Activated T-cell treated with anti-CD3 and anti-CD28 coated beads for 4 hours (primary cell): Measurements from ENCODE around the gene MYO1H.
"Not testable (repeated sequence)": the region's sequence is repeated elsewhere in the genome, so short reads cannot be mapped to it uniquely, and the experiment has no call there.

Experiments
- DNase-seq: peaks from one replicate; pipeline ENCODE4 v3.0.0-alpha.2; 2020

The MYO1H gene

GRCh38 chr12:109352184-109352583 lies 4.5 kb downstream of the MYO1H start:
- no peak for DNase-seq

- DNase-seq, result no peak
These were observed 8.9 kb downstream of the MYO1H start for GRCh38 chr12:109356577-109356976.

GRCh38 chr12:109357032-109357431 lies 9.3 kb downstream of the MYO1H start:
- no peak for DNase-seq

- DNase-seq, result no peak
These were observed 10.6 kb downstream of the MYO1H start for GRCh38 chr12:109358154-109358869.

- DNase-seq, result no peak
These were observed 11.5 kb downstream of the MYO1H start for GRCh38 chr12:109359131-109359690.

GRCh38 chr12:109369831-109370230 lies 22.1 kb downstream of the MYO1H start:
- no peak for DNase-seq

GRCh38 chr12:109377139-109377685 lies 29.5 kb downstream of the MYO1H start:
- no peak for DNase-seq

- DNase-seq, result no peak
These were observed 30.9 kb downstream of the MYO1H start for GRCh38 chr12:109378569-109378968.

- DNase-seq, result no peak
These were observed 34.3 kb downstream of the MYO1H start for GRCh38 chr12:109382031-109382430.

- no peak for DNase-seq
These were observed 35.5 kb downstream of the MYO1H start for GRCh38 chr12:109383240-109383639.

GRCh38 chr12:109385339-109386058 lies 37.8 kb downstream of the MYO1H start:
- DNase-seq, result no peak

GRCh38 chr12:109386059-109386433 lies 38.3 kb downstream of the MYO1H start:
- DNase-seq, result no peak

GRCh38 chr12:109387425-109388166 lies 39.9 kb downstream of the MYO1H start:
- DNase-seq, result no peak

- DNase-seq, result no peak
These were observed 40.5 kb downstream of the MYO1H start for GRCh38 chr12:109388167-109388563.

- no peak for DNase-seq
These were observed 41.4 kb downstream of the MYO1H start for GRCh38 chr12:109389146-109389545.

- peak; percentile 3 for DNase-seq
These were observed 46.0 kb downstream of the MYO1H start for GRCh38 chr12:109393437-109394345.

GRCh38 chr12:109394891-109395290 lies 47.2 kb downstream of the MYO1H start:
- DNase-seq, result no peak

GRCh38 chr12:109404841-109405240 lies 57.1 kb downstream of the MYO1H start:
- not testable (repeated sequence) for DNase-seq

GRCh38 chr12:109406147-109406546 lies 58.4 kb downstream of the MYO1H start:
- DNase-seq, result not testable (repeated sequence)

GRCh38 chr12:109418848-109419480 lies 71.3 kb downstream of the MYO1H start:
- DNase-seq, result no peak

- no peak for DNase-seq
These were observed 73.8 kb downstream of the MYO1H start for GRCh38 chr12:109421355-109422087.
